T-helper 2 cell treated with Interferon-gamma antibody and Interleukin-4, amounts not matched to agents 100 ng/mL and 5 ng/mL, for 36 hours (primary cell): ENCODE results near the gene MAP4K3. TPM values are rescaled to one million over a fixed set of nuclear protein-coding genes. Genes with fewer than 3 reads are reported as not detected.

Experiments
- intact Hi-C: fragments of 100-400 bp; cut with micrococcal nuclease; formaldehyde crosslinking; loops from one replicate; pipeline ENCODE4 v1.15.1; 2023
- total RNA-seq: library from RNA; stranded (reverse); gene quantifications from 2 replicates; pipeline ENCODE4 v1.2.3, GENCODE V29; 2022

MAP4K3 gene
- total RNA-seq, 1 donor from 2014 or later: 12.5 TPM

DNA sequence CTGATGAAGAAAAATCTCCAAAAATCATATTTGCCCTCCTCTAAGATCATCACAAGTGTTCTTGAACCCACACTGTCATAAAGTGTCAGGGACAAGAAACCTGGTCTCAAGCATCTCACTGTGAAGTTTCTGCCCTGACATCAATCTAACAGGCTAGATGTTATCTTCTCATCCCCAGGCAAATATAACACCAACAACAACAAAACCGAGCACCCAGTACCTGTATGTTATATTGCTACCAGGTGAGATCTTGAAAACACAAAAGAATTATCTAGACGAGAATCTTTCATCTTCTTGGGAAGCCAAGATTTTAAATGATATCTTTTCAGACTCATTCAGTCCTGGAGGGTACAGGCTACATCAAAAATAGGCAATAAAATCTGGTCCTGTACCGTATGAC is 8.8 kb upstream of the MAP4K3 start:
- intact Hi-C loops: no loop called here

DNA sequence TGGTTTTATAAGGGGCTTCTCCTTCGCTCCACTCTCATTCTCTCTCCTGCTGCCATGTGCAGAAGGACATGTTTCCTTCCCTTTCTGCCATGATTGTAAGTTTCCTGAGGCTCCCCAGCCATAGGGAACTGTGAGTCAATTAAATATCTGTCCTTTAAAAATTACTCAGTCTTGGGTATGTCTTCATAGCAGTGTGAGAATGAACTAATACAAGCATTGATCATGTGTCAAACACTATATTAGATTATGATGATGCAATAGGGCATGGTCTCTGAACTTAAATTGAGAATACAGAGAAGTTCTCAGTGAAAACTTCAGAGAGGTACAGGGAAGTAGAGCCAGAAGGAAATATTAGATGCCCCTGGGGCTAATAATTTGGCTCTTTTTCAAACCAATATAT is 5.9 kb upstream of the MAP4K3 start:
- intact Hi-C loops: no loop called here

DNA sequence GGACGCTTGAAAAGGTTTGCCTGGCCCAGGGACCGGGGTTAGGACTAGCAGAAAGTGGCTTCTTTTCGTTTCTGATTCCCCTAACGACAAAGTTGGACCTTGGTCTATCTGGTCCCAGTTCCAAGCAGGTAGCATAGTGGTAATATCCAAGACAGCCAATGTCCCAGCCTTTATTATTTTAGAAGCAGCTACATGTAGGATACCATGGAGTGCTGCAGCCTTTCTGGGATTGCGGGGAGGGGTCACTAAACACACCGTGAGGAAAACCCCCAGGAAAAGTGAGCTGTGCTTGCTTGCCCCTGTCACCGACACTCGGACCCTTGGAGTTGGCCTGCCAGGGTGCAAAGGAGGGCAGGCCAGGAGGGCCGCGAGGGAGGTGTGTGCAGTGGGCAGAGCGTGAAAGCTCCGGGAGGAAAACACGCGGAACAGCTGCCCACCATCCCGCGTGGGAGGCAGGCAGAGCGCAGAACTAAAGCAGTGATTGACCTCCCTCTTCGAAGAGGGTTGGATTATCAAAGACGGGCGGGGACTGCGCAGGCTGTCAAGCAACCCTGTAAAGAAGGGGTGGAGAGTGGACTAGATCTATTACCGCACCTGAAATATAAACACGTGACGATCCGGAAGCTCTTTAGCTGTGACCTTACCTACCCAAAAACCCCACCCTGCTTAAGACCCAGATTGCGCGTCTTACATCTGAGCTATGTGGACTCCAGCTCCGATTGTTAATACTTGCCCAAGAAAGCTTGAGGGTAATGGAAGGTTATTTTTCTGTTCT is 624 bp upstream of the MAP4K3 start:
- intact Hi-C loops: loop anchor here (2.0 to 10.0 kb wide), 2 partner anchors 341 to 1063 kb away; partner anchors contain the start of genes ATL2 and THUMPD2

DNA sequence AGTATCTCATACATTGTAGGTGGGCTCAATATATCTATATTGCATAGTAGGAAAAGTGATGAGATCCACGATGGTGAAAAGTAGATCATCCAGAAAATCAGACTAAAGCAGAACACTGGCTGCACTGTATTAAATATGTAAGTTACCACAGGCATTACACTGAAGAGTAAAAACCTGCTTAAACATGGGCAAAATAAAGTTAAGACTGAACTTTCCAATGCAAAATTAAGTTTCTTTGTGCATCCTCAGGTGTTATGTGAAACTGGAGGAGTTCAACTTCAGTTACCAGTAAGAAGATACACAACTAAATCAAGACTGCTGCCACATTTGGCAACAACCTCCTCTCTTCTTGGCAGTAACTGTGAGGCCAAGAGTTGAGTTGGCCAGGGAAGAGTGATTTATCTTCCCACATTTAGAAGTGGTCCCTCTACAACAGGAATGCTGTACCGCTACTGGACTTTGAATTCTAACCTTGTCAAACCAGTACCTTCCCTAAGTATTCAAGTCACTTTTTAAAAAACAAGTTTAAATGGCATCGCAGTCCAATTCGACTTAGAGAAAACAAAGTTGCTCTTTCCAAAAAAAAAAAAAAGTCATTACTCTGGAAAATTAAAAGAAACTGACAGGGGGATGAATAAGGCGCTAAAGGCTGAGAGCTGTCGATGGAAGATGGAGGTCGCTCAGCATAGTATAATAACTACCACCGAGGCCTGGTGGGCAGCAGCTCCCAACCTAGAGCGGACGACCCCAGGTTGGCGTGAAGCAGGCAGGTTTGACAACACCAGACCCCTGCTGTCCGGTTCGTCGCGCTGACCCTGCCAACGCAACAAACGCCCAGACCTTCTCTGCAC is 1.1 kb downstream of the MAP4K3 start:
- intact Hi-C loops: loop anchor here (1.0 to 10.0 kb wide), 2 partner anchors 56 to 1061 kb away; partner anchors contain the start of gene ATL2

DNA sequence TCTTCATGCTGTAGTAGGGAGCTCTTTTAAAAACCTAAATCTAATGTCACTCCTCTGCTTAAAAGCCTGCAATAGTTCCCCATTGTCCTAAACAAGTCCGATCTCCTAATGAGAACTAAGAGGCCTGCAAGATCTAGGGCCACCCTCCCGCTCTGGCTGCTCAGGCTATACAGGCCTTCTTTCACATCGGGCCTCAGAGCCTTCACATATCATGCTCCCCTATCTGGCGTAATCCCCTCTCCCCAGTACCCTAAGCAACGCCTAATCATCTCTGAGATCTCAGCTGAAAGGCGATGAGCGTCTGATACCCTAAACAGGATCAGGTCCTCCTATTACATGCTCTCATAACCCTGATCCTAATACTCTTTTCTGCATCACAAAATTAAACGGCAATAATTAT is 1.9 kb downstream of the MAP4K3 start:
- intact Hi-C loops: loop anchor here (10.0 kb wide), 1 partner anchor 1060 kb away; the partner anchor contains the start of gene ATL2

DNA sequence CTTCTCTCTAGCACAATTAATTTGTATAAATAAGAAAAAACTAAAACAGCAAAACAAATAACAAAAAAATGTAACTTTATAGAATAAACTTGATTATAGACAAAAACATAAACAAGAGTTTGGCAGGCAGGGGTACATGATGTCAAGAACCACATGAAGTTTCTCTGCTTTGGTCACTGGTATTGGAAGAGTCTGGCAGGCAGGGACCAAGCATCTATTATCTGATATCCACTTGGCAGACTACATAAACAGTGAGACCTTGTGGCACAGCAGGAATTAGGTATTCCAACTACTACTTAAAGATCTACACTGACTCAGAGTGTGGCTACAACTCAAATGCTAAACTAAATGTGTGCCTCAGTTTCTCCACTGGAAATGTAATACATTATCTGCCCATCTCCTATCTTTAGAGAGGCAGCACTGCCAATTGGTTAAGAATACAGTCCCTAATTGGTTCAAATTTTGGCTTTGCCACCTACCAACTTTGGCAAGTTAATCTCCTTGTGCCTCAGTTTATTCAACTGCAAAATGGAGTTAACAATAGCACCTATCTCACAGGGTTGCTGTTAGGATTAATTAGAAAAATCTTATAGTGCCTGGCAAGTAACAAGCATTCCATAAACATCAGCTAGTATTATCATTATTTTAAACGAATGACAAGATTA is 2.7 kb downstream of the MAP4K3 start:
- intact Hi-C loops: loop anchor here (10.0 kb wide), 1 partner anchor 1060 kb away; the partner anchor contains the start of gene ATL2

DNA sequence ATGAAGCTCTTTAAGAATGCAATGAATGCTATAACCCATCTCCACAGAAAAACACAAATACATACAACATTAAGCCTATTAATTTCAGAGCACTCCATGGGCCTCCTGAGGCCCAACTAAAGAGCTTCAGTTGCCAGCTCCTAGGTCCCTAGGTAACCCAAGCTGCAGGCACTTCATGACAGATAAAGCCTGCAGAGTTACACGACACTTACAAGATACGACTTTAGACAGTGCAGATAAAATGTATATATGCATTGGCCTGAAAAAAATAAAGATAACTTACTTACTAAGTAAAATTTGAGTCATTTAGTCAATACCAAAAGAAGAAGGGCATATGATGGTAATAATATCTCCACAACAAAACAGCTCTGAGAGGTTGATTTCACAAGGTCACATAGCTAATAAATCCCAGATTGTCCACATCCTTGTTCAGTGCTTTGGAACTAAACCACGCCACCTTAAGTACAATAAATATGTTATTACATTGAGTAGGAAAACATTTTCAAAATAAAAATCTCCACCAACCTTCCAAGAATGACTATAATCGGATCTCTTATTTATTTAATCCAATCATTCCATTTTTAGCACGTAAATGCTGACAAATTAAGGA is 3.4 kb downstream of the MAP4K3 start:
- intact Hi-C loops: loop anchor here (10.0 kb wide), 1 partner anchor 1059 kb away; the partner anchor contains the start of gene ATL2

DNA sequence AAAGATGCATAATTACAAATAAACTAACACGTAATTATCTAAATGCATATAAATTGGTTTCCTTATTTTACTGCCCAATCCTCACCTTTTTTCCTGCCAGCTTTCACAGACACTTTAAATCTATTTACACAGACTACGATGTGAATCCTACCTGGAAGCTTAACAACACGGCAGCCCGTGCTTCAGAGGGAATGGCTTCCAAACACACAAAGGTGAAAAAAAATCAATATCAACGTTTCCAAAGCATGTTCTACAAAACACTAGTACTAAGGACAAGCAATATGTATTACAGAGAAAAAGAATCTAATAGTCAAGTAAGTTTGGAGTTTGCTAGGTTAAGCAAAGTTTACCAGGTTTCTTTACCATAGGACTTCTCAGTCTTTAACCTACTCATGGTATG is 4.4 kb downstream of the MAP4K3 start:
- intact Hi-C loops: loop anchor here (10.0 kb wide), 1 partner anchor 1058 kb away; the partner anchor contains the start of gene ATL2

DNA sequence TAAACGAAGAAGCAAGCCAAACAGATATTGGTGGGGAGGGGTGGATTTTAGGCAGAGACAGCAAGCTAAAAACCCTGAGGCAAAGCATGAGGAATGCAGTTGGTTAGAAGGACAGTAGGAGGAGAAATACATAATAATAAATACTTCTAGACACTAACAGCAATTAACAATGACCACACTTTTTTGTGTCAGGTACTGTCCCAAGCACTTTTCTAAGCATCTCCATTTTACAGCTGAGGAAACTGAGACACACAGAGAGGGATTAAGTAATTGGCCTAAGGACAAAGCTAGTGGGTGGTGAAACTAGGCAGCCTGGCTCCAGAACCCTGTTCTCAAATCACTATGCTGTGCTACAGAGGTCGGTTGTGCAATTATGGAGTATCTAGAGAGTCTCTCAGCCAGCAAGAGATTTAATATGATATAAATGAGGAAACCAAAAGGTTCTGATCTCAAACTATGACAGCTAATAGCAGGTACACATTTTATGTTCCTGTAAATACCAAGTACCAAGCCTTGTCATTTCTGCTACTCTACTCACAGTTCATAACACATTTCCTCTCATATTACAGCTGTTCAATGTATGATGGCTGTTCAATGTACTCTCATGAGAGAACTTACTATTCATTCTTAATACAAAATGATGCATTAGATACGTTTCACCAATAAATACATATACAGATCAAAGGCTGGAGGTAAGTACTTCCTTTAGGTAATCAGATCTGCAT is 5.3 kb downstream of the MAP4K3 start:
- intact Hi-C loops: loop anchor here (10.0 kb wide), 1 partner anchor 1057 kb away; the partner anchor contains the start of gene ATL2

DNA sequence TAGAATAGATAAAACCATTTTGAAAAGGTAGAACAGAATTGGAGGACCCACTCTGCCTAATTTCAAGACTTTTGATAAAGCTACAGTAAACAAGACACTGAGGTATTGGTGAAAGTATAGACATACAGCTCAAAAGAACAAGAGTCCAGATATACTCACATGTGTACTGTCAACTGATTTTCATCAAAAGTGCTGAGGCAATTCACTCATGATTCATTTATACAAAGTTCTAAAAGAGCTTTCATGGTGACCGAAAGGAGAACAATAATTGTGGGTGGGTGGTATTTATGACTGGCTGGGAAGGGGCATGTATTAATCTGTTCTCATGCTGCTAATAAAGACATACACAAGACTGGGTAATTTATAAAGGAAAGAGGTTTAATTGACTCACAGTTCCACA is 7.3 kb downstream of the MAP4K3 start:
- intact Hi-C loops: loop anchor here (10.0 kb wide), 1 partner anchor 1055 kb away; the partner anchor contains the start of gene ATL2

DNA sequence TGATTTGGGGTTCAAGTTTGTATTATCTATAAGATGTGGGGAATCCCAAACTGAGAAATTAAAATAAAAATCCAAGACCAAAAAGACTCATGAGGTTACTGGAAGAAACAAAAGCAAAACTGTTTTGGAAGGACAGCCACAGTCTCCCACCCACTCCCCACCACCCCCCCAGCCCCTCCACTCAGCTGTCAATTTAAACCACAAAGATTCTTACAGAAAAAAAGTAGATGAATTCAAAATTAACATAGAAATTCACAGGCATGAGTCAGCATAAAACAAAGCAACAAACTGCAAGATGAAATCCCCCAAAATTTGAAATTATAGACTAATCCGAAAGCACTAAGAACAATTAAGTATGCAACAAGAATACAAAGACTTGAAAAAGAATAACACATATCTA is 12.1 kb downstream of the MAP4K3 start:
- intact Hi-C loops: no loop called here

DNA sequence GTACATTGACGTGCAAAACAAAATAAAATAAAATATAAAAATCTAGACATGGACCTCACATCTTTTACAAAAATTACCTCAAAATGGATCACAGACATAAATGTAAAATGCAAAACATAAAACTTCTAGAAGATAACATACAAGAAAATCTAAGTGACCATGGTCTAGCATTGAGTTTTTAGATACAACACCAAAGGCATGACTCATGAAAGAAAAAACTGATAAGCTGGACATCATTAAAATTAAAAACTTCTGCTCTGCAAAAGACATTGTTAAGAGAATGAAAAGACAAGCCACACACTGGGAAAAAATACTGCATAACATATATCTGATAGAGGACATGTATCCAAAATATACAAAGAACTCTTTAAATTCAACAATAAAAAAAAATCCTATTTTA is 14.4 kb downstream of the MAP4K3 start:
- intact Hi-C loops: no loop called here

DNA sequence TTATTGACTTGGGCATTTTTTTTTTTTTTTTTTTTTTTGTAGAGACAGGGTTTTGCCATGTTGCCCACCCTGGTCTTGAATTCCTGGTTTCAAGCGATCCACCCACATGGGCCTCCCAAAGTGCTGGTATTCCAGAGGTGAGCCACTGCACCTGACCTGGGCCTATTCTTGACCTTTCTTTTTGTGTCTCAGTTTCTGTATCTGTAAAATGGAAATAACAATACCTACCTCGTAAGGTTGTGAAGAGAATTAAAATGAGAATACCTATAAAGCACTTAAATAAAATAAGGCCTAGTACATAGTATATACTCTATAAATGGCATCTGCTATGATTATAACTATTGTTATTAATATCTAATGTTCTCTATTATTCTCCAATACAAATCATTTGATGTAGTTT is 15.7 kb downstream of the MAP4K3 start:
- intact Hi-C loops: no loop called here

DNA sequence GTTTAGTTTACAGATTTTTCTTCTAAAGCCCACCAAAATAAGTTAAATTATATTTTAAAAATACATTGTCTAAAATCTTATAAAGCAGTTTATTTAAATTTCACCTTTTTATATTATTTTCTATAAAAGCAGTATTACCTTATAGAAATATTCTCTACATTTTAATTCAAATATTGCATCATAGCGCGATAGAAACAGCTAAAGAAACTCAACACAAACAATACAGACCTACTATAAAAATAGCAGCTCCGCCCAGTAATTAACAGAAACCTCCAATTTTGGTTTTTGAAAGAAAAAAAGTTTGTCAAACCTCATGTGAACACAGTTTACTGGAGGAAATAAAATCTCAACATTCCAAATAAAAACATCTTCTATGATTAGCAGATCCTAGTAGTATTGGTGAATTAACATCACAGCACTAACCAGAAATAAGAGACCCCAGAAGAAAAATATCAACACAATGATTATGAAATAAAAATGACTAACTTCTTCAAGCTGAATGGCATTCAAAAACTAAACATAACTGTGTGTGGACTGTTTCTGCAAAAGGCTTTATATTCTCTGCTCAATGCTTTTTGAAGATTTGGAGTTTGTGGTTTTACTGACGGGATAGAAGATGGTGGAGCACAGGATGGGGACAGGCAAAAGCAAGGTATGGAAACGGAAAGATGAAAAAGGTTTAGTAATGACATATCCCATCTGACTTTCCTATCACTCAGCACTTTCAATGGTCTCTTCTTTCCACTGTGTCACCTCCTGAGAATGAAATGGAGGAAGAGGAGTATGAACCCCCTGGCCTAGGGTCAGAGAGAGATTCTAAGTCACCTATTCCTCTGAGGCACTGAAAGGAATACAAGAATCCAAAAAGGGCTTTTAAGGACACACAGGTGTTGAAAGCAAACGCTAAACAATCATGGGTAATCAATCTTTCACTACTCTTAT is 17.5 kb downstream of the MAP4K3 start:
- intact Hi-C loops: no loop called here

DNA sequence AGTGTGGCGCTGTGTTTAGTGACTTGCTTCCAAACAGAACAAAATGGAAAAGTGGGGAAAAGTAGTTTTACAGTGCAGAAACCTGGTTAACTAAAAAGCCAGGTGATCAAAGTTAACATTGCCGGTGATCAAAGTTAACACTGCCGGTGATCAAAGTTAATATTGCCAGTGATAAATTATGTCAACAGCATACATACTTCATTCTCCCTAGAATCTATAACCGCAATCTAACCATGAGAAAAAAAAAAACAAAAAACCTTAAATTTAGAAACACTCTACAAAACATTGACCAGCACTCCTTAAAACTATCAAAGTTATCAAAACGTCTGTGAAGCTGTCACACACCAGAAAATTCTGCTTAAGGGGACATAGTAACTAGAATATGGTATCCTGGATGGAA is 18.6 kb downstream of the MAP4K3 start:
- intact Hi-C loops: no loop called here

DNA sequence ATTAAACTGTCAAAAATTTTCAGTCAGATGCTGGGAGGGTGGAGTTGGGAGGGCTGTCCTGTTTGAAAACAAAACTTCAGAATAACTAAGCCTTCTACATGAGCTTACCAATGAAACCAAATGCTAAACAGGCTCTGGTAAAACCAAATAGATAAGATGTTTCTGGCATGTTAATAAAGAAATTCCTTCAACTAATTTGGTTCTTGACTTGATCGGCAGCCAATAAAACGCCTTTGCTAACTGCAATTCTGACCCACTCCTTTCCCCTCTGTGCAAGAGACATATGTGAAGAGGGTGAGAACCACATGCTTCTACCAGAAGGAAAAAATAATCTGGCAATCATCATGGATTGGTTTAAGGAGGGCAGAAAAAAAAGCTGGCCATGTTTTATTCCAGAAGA is 20.9 kb downstream of the MAP4K3 start:
- intact Hi-C loops: no loop called here

DNA sequence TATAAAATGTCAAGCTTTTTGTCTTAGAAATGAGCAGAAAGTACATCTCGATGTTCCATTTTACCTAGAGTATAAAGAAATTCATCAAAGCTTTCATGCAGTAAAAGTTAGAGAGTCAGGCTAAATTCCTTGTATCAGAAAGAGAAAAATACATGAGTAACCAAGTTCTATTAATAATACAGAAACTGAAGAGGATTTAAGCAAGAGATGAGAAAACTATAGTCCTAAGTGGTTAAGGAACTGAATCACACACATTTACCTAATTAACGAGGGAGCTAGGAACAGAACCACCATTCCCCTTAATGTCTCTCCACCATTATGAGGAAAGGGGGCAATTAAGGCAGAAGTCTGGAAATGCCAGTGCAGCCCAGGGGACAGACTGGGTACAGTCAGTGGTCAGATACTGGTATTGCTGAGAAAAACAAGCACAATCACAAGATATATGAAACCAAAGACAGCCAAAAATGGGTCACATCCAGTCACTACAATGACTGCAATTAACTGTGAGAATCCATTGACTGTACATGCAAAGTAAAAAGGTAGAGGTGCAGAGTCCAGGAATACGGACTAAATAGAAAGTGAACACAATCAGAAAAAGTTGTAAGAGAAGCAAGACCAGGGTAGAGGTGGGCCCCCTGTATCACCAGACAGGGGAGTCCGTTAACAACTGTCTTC is 23.9 kb downstream of the MAP4K3 start:
- intact Hi-C loops: no loop called here

DNA sequence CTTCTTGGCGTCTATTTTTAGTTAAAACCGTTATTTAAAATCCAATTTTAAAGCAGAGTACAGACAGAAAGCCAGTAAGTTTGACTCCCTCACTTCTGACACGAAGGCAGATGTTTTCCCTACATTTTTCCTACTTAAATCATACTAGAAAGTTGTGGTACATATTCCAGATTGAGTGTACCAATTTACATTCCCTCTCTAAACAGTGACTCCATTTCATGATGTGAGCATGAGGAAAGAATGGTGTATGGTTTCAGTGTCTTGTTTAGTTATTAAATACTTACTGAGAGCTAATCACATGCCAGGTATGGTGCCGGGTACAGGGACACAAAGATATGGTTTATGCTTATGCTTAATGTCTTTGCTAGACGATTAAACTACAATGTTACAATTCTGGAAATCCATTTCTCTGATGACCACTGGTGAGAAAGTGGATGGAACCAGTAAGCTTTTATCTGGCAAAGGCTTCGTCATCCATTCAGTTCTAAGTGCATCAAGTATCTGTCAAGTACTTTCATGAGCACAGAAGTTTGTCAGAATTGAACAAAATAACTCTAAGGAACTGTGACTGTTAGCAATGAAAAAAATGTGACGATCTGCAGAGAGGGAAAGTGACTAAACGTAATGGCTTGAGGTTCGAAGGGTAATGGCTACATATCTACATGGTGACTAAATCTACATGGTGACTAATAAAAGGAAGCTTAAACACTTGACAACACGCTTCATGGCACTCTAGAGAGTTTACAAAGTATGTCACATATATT is 25.7 kb downstream of the MAP4K3 start:
- intact Hi-C loops: no loop called here
